Epithelial cell of prostate (primary cell): Measurements from ENCODE around the gene TBC1D12.
"Not testable (repeated sequence)": the region's sequence is repeated elsewhere in the genome, so short reads cannot be mapped to it uniquely, and the experiment has no call there.

Experiments used
- DNase-seq: peaks from one replicate; pipeline ENCODE4 v3.0.0-alpha.2; 2011; ENCODE audit warnings: low read depth, low spot score
- H3K27ac ChIP-seq: fragments of 450-650 bp; 2 replicates; pipeline ENCODE4 v1.5.1; 2017; ENCODE audit warnings: mild to moderate bottlenecking

Gene TBC1D12

GRCh38 chr10:94402204-94402842, at the start of gene TBC1D12:
TSS of gene TBC1D12 (plus strand) at chr10:94402541. CDS start at chr10:94402614, 73 bp downstream.
- DNase-seq: peak; percentile 73
- H3K27ac ChIP-seq: peak within 1 kb of the TSS; percentile 90

GRCh38 chr10:94353336-94353735, 49.0 kb upstream of the TBC1D12 start:
- DNase-seq: no peak
- peak overlapping the region; percentile 3 for H3K27ac ChIP-seq

GRCh38 chr10:94355841-94356240, 46.5 kb upstream of the TBC1D12 start:
- no peak overlapping the region for H3K27ac ChIP-seq
- no peak for DNase-seq

GRCh38 chr10:94357193-94357592, 45.1 kb upstream of the TBC1D12 start:
- no peak for DNase-seq
- H3K27ac ChIP-seq: no peak overlapping the region

GRCh38 chr10:94358480-94358879, 43.9 kb upstream of the TBC1D12 start:
- H3K27ac ChIP-seq: no peak overlapping the region
- DNase-seq: peak; percentile 16

- peak; percentile 8 for DNase-seq
- H3K27ac ChIP-seq: no peak overlapping the region
Measured at GRCh38 chr10:94361171-94361794, 41.1 kb upstream of the TBC1D12 start.

- DNase-seq: peak; percentile 63
- peak within 1 kb of the TSS; percentile 70 for H3K27ac ChIP-seq
Measured at GRCh38 chr10:94362360-94363250, 39.7 kb upstream of the TBC1D12 start, which contains the start of gene NOC3L. TSS of gene NOC3L (minus strand) at chr10:94362939. CDS start at chr10:94362838, 101 bp downstream.

GRCh38 chr10:94363251-94363565, 39.1 kb upstream of the TBC1D12 start:
- H3K27ac ChIP-seq: peak overlapping the region; percentile 70
- DNase-seq: no peak

GRCh38 chr10:94364482-94364881, 37.9 kb upstream of the TBC1D12 start:
- no peak overlapping the region for H3K27ac ChIP-seq
- no peak for DNase-seq

- DNase-seq: no peak
- no peak overlapping the region for H3K27ac ChIP-seq
Measured at GRCh38 chr10:94366382-94366781, 36.0 kb upstream of the TBC1D12 start.

GRCh38 chr10:94370501-94370900, 31.8 kb upstream of the TBC1D12 start:
- H3K27ac ChIP-seq: no peak overlapping the region
- no peak for DNase-seq

- no peak overlapping the region for H3K27ac ChIP-seq
- DNase-seq: no peak
Measured at GRCh38 chr10:94375374-94375773, 27.0 kb upstream of the TBC1D12 start.

- no peak for DNase-seq
- no peak overlapping the region for H3K27ac ChIP-seq
Measured at GRCh38 chr10:94376865-94377264, 25.5 kb upstream of the TBC1D12 start.

- DNase-seq: no peak
Measured at GRCh38 chr10:94383530-94383929, 18.8 kb upstream of the TBC1D12 start.

GRCh38 chr10:94385733-94386132, 16.6 kb upstream of the TBC1D12 start:
- H3K27ac ChIP-seq, DNase-seq: not testable (repeated sequence)

More at GRCh38 chr10:94383530-94383929, 18.8 kb upstream of the TBC1D12 start:
- H3K27ac ChIP-seq: no peak overlapping the region

GRCh38 chr10:94392117-94392516, 10.2 kb upstream of the TBC1D12 start:
- not testable (repeated sequence) for H3K27ac ChIP-seq, DNase-seq

- H3K27ac ChIP-seq: no peak overlapping the region
- no peak for DNase-seq
Measured at GRCh38 chr10:94397549-94398370, 4.6 kb upstream of the TBC1D12 start.

GRCh38 chr10:94398762-94399161, 3.6 kb upstream of the TBC1D12 start:
- H3K27ac ChIP-seq: no peak overlapping the region
- DNase-seq: no peak

GRCh38 chr10:94402843-94403379, 570 bp downstream of the TBC1D12 start:
- peak overlapping the region; percentile 90 for H3K27ac ChIP-seq
- no peak for DNase-seq
